ENCODE data around the gene NTF3.

Gene NTF3

DNA sequence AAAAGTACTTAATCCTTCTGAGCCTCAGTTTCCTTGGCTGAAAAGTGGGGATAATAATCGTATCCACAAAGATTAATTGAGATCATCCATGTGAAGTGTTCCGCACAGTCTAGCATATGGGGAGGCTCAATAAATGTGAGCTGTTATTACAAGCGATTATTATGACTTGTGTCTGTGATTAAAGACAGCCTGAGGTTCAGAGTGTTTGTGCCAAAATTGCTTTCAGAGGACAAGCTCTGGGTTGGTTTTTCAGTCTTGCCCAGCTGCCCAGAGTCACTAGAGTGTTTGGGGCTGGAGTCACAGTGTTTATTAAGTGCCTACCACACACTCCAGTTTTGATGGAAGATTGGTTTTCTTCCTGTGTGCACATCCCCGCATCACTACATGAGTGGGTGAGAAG is 53.5 kb downstream of the NTF3 start:
- FAIRE-seq (no peak), DNase-seq (ENCODE audit: insufficient read length, low spot score) (no peak)

DNA sequence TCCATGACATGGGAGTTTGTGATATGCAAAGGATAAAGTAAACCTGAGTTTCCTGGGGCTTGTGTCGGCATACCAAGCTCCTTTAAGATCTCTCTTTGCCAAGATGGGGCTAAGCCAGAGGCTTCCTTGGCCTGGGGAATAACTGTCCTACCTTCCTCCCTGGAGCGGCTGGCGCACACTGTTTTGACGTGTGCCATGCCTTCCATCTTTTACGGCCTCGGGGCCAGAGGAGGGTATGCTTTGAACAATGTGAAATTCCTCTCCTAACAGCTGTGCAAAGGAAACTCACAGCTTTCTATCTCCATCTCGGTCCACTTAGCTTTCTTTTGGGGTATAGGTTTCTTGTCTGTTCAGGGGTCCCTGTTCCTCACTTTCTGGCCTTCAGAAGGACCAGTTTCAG is 55.2 kb downstream of the NTF3 start:
- DNase-seq (ENCODE audit: insufficient read length, low spot score) (no peak), FAIRE-seq (no peak)

DNA sequence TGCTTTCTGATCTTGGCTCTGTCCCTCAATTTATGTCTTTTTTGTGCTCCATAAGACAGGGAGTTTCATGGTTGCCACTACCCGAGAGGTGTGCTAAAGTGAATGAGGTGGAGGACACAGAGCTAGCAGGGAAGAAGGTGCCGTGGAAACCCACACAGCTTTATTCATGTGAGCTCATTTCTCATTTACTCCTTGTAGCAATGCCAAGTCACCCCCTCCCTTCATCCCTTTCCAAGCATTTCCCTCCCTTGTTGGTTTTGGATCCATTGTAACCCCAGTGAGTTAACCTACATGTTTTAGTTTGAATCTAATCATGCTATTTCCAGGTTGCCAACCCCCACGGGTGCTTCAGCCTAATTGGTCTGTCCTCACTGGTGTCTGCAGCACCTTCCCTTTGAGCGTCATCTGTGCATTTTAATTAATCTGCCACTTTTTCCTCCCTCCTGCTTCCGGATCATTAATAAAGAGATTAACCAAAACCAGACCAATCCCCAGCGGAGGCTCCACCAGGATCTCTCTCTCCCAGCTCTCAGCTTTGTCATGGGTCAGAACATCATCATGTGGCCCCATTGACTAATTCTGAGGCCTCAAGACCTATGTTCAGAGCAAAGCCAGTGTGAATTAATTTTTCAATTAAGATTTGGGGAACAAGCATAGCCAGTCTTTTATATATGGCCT is 56.2 kb downstream of the NTF3 start:
- no peak for FAIRE-seq
- DNase-seq (ENCODE audit: insufficient read length, low spot score): no peak

- FAIRE-seq (no peak), DNase-seq (ENCODE audit: insufficient read length, low spot score) (no peak)
Observed at GRCh38 chr12:5488626-5488955, 56.7 kb downstream of the NTF3 start.

GRCh38 chr12:5489017-5489416 is 57.1 kb downstream of the NTF3 start:
- DNase-seq (ENCODE audit: insufficient read length, low spot score) (no peak), FAIRE-seq (no peak)

GRCh38 chr12:5489760-5490406 is 58.0 kb downstream of the NTF3 start:
- DNase-seq (ENCODE audit: insufficient read length, low spot score) (no peak), FAIRE-seq (no peak)

DNA sequence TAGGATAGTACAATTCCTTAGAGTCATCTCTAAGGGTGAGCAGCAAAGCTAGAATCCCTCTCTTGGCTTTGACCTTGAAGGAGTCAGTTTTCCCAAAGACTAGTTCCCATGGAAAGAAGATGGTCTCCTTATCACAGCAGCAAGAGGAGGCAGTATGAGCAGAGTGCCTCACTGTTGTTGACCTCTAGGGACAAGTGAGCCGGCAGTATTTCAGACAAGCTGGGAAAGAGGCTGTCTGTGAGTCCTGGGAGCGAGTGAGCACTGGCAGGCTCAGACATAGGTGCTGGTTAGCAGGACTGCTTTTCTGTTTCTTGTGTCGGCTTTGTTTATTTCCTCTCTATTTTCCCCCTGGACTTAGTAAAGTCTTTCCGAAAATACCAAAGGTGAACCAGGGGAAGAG is 60.7 kb downstream of the NTF3 start:
- DNase-seq (ENCODE audit: insufficient read length, low spot score) (no peak), FAIRE-seq (no peak)

- FAIRE-seq (no peak), DNase-seq (ENCODE audit: insufficient read length, low spot score) (no peak)
Observed at GRCh38 chr12:5493018-5493417, 61.1 kb downstream of the NTF3 start.

GRCh38 chr12:5494343-5494742 is 62.4 kb downstream of the NTF3 start:
- no peak for FAIRE-seq
- no peak for DNase-seq (ENCODE audit: insufficient read length, low spot score)

GRCh38 chr12:5497329-5498053 is 65.6 kb downstream of the NTF3 start:
- FAIRE-seq (no peak), DNase-seq (ENCODE audit: insufficient read length, low spot score) (no peak)

DNA sequence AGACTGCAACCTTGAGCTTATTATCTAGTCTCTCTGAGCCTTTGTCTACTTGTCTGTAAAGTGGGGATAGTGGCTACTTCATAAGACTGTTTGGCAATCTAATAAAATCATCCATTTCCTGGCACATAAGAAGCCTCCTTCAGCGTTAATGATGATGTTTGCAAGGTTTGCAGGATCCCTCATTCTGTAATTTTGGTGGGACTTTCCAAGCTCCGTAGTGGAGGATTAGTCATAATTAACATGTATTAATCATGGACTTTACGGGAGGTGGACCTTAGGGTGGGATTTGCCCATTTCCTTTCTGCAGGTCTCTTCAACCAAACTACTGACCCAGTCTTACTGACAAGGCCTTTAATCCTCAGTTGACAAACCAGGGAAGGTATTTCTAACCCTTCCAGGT is 66.2 kb downstream of the NTF3 start:
- DNase-seq (ENCODE audit: insufficient read length, low spot score): no peak

DNA sequence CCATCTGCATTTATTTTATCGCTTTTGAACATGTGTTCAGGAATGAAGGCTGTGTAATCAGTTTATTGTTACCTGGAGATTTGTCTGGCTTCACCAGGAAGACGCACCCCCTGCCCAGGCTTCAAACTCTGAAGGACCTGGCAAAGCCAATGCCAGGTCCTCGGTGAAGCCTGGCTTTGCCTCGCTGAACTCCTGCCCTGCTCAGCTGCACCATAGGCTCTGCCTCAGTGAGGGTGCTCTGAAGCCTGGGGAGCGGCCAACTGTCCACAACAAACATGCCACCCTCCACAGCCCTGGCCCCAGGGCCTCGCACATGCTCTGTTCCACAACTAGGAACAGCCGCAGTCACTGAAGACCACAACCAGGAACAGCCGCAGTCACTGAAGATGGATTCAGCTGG is 66.9 kb downstream of the NTF3 start:
- no peak for FAIRE-seq
- no peak for DNase-seq (ENCODE audit: insufficient read length, low spot score)

More for the DNA sequence above, 66.2 kb downstream of the NTF3 start:
- FAIRE-seq: no peak

DNA sequence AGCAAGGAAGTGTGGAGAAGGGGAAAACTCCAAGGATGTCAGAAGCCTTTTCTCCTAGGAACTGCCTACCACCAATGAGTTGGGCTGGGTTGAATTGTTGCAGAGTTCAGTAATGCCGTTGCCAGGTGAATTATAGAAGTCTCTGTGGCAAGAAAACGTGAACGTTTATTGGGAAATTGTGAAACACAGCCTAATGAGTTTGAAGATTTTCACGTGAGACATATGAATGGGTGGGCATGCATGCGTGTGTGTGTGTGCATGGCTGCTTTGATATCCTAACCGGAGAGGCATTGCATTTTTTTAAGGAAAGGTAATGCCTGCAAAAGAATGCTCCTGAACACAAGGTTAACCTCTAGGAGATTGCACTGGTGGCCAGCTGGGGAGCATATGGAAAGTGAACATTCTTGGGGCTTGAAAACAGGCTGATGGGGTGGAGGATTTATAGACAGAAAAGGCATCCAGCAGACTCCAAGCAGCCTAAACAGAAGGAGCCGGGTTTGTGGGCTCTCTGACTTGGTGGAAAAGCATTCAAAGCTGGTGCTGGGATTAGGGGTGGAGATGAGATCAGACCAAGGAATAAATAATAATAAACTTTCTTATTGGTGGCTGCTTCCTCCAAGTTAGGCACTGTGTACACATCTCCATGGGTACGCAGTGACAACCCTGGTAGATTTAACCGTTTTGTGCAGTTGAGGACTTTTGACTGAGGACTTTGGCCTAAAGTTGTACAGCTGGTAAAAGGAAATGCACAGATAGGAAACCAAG is 67.8 kb downstream of the NTF3 start:
- DNase-seq (ENCODE audit: insufficient read length, low spot score): no peak
- FAIRE-seq: no peak

- peak; percentile 40 for FAIRE-seq
- DNase-seq (ENCODE audit: insufficient read length, low spot score): no peak
Observed at GRCh38 chr12:5500331-5500659, 68.4 kb downstream of the NTF3 start.

GRCh38 chr12:5503774-5504173 is 71.9 kb downstream of the NTF3 start:
- DNase-seq (ENCODE audit: insufficient read length, low spot score) (no peak), FAIRE-seq (no peak)

GRCh38 chr12:5505116-5505515 is 73.2 kb downstream of the NTF3 start:
- no peak for DNase-seq (ENCODE audit: insufficient read length, low spot score)
- FAIRE-seq: no peak

- FAIRE-seq: no peak
- DNase-seq (ENCODE audit: insufficient read length, low spot score): no peak
Observed at GRCh38 chr12:5505751-5506150, 73.8 kb downstream of the NTF3 start.

DNA sequence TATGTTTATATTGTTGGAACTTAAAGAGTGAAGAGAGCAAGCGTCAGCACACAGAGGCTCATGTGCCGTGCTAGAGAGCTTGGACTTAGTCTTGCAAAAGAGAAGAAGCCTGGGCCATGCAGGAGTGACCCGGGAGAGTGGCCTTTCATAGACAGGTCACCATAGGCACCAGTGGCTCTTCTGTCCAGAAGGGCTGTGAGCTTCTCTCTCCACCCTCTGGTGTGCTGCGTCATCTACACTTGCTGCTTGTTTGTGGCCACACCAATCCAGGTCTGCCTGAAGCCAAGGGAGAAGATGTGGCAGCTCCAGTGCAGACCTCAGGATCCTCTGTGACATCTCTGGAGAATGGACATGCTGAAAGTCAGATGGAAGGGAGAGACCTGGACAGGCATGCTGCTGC is 74.4 kb downstream of the NTF3 start:
- DNase-seq (ENCODE audit: insufficient read length, low spot score): no peak
- no peak for FAIRE-seq

- FAIRE-seq: no peak
- no peak for DNase-seq (ENCODE audit: insufficient read length, low spot score)
Observed at GRCh38 chr12:5506821-5507231, 74.9 kb downstream of the NTF3 start.

DNA sequence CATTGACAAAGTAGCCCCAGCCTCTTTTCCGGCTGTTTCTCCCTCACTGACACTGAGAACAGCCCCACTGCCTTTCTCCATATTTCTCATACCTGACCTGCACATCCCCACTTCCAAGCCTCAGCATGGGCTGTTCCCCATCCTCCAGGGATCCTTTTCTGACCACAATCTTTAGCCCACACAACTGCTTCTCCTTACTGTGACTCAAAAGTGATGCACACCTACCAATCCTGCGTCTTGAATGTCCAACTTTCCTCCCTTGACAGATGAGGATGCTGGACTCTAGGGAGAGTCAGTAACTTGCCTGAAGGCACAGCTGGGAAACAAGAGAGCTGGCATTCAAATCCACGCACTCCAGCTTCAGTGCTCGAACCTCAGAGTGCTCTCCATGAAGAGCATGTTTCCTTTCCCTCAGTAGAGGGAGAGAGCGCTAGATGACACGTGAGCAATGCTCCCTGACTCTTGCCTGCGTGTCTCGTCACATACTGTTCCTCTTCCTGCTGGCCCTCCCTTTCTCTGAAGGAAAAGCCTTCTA is 75.6 kb downstream of the NTF3 start:
- DNase-seq (ENCODE audit: insufficient read length, low spot score): no peak
- no peak for FAIRE-seq

- DNase-seq (ENCODE audit: insufficient read length, low spot score) (no peak), FAIRE-seq (no peak)
Observed at GRCh38 chr12:5507944-5508343, 76.0 kb downstream of the NTF3 start.

Data from HTR-8/SVneo (cell line).